ENCODE data around the gene CERS3. TPM values are rescaled to one million over a fixed set of nuclear protein-coding genes. Genes with fewer than 3 reads are reported as not detected.

The CERS3 gene
- total and polyA plus RNA-seq, 4 donors = not detected

- WGBS = 33% methylated on average over 2 of the region's 2 CpGs
- Histone ChIP-seq H3K4me1 (ENCODE audit: control insufficient read depth in 4 of 4, insufficient read depth in 4 of 4, low read length in 3 of 4) (peaks cover 0 to 11% (median 10%) of the 10 kb centered on the region in 4 donors), H3K36me3 (ENCODE audit: control insufficient read depth in 4 of 4, insufficient read depth in 3 of 4, low read depth in 1 of 4, low read length in 3 of 4) (no peaks in the 10 kb centered on the region), H3K27ac (ENCODE audit: low read depth in 1 of 2, low read length in 2 of 2) (no peak overlapping the region), H3K27me3 (ENCODE audit: control insufficient read depth in 4 of 4, insufficient read depth in 4 of 4, low read length in 3 of 4) (no peaks in the 10 kb centered on the region), H3K9me3 (ENCODE audit: control insufficient read depth in 4 of 4, low read length in 3 of 4) (no peaks in the 10 kb centered on the region), H3K4me3 (ENCODE audit: low read depth in 1 of 3, low read length in 3 of 3) (no peak overlapping the region), H3K9ac (ENCODE audit: low read depth in 1 of 2, low read length in 2 of 2) (no peak overlapping the region)
- DNase-seq (ENCODE audit: low spot score) = no peak
- TF ChIP-seq, protein P1, sequence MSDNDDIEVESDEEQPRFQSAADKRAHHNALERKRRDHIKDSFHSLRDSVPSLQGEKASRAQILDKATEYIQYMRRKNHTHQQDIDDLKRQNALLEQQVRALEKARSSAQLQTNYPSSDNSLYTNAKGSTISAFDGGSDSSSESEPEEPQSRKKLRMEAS (IDR thresholded peaks at IDR 0.05) = no peak
- TF ChIP-seq GABPA (IDR thresholded peaks at IDR 0.05 in 1 of 2, conservative IDR thresholded peaks at IDR 0.05 in 1 of 2) (no peak), REST (IDR thresholded peaks at IDR 0.05) (no peak), HNF4G (IDR thresholded peaks at IDR 0.05) (no peak), HNF4A (conservative IDR thresholded peaks at IDR 0.05) (peak; percentile 42 to 52)
- TF ChIP-seq, protein P2, sequence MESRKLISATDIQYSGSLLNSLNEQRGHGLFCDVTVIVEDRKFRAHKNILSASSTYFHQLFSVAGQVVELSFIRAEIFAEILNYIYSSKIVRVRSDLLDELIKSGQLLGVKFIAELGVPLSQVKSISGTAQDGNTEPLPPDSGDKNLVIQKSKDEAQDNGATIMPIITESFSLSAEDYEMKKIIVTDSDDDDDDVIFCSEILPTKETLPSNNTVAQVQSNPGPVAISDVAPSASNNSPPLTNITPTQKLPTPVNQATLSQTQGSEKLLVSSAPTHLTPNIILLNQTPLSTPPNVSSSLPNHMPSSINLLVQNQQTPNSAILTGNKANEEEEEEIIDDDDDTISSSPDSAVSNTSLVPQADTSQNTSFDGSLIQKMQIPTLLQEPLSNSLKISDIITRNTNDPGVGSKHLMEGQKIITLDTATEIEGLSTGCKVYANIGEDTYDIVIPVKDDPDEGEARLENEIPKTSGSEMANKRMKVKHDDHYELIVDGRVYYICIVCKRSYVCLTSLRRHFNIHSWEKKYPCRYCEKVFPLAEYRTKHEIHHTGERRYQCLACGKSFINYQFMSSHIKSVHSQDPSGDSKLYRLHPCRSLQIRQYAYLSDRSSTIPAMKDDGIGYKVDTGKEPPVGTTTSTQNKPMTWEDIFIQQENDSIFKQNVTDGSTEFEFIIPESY (IDR thresholded peaks at IDR 0.05) = no peak
Observed at GRCh38 chr15:100524326-100524725, 4.4 kb downstream of the CERS3 start.

- Histone ChIP-seq H3K27ac (ENCODE audit: low read depth in 1 of 2, low read length in 2 of 2) (no peak overlapping the region), H3K9me3 (ENCODE audit: control insufficient read depth in 4 of 4, low read length in 3 of 4) (no peaks in the 10 kb centered on the region), H3K9ac (ENCODE audit: low read depth in 1 of 2, low read length in 2 of 2) (no peak overlapping the region), H3K27me3 (ENCODE audit: control insufficient read depth in 4 of 4, insufficient read depth in 4 of 4, low read length in 3 of 4) (no peaks in the 10 kb centered on the region), H3K4me1 (ENCODE audit: control insufficient read depth in 4 of 4, insufficient read depth in 4 of 4, low read length in 3 of 4) (peaks cover 10 to 22% (median 20%) of the 10 kb centered on the region in 4 donors), H3K4me3 (ENCODE audit: low read depth in 1 of 3, low read length in 3 of 3) (no peak overlapping the region), H3K36me3 (ENCODE audit: control insufficient read depth in 4 of 4, insufficient read depth in 3 of 4, low read depth in 1 of 4, low read length in 3 of 4) (no peaks in the 10 kb centered on the region)
- TF ChIP-seq GABPA (IDR thresholded peaks at IDR 0.05 in 1 of 2, conservative IDR thresholded peaks at IDR 0.05 in 1 of 2) (no peak), TAF1 (conservative IDR thresholded peaks at IDR 0.05) (no peak), SP1 (IDR thresholded peaks at IDR 0.05) (no peak), FOXA1 (IDR thresholded peaks at IDR 0.05) (no peak), RAD21 (IDR thresholded peaks at IDR 0.05) (no peak), EGR1 (IDR thresholded peaks at IDR 0.05; ENCODE audit: low read depth in 2 of 2) (no peak), JUND (IDR thresholded peaks at IDR 0.05) (no peak), FOXA2 (IDR thresholded peaks at IDR 0.05) (no peak), NR2F2 (IDR thresholded peaks at IDR 0.05) (no peak), HNF4A (conservative IDR thresholded peaks at IDR 0.05) (no peak), YY1 (IDR thresholded peaks at IDR 0.05) (no peak), HNF4G (IDR thresholded peaks at IDR 0.05) (no peak), RXRA (IDR thresholded peaks at IDR 0.05) (no peak), REST (IDR thresholded peaks at IDR 0.05) (no peak)
- TF ChIP-seq, protein P2 (IDR thresholded peaks at IDR 0.05) = no peak
- TF ChIP-seq, protein P1 (IDR thresholded peaks at IDR 0.05) = no peak
- TF ChIP-seq, protein P3, sequence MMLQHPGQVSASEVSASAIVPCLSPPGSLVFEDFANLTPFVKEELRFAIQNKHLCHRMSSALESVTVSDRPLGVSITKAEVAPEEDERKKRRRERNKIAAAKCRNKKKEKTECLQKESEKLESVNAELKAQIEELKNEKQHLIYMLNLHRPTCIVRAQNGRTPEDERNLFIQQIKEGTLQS (IDR thresholded peaks at IDR 0.05) = no peak
- TF ChIP-seq, protein P4, sequence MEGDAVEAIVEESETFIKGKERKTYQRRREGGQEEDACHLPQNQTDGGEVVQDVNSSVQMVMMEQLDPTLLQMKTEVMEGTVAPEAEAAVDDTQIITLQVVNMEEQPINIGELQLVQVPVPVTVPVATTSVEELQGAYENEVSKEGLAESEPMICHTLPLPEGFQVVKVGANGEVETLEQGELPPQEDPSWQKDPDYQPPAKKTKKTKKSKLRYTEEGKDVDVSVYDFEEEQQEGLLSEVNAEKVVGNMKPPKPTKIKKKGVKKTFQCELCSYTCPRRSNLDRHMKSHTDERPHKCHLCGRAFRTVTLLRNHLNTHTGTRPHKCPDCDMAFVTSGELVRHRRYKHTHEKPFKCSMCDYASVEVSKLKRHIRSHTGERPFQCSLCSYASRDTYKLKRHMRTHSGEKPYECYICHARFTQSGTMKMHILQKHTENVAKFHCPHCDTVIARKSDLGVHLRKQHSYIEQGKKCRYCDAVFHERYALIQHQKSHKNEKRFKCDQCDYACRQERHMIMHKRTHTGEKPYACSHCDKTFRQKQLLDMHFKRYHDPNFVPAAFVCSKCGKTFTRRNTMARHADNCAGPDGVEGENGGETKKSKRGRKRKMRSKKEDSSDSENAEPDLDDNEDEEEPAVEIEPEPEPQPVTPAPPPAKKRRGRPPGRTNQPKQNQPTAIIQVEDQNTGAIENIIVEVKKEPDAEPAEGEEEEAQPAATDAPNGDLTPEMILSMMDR (IDR thresholded peaks at IDR 0.05; ENCODE audit: low read depth, low read length, missing input control) = no peak
- 94% methylated on average over 3 of the region's 3 CpGs for WGBS
- DNase-seq (ENCODE audit: low spot score) = no peak
Observed at GRCh38 chr15:100521907-100522306, 6.8 kb downstream of the CERS3 start.

All from liver (tissue), 9 donors.